ENCODE results near the gene STX7. TPM values are rescaled to one million over a fixed set of nuclear protein-coding genes. Genes with fewer than 3 reads are reported as not detected.

The STX7 gene
- total RNA-seq, 1 donor from 2014 or later: 66.5 TPM

GRCh38 chr6:132484680-132485018 lies 28.3 kb downstream of the STX7 start:
- Mint-ChIP-seq H3K4me3 (ENCODE audit: unreplicated experiment) (no peak overlapping the region), H3K27ac (ENCODE audit: unreplicated experiment) (no peak overlapping the region), H3K36me3 (ENCODE audit: low read depth) (no peaks in the 10 kb centered on the region), H3K4me1 (ENCODE audit: low read depth) (peaks cover 21% of the 10 kb centered on the region), H3K9me3 (ENCODE audit: low read depth) (no peaks in the 10 kb centered on the region), H3K27me3 (ENCODE audit: low read depth) (no peaks in the 10 kb centered on the region)
- no peak for DNase-seq (ENCODE audit: low spot score)
- no peak for TF ChIP-seq CTCF (IDR thresholded peaks at IDR 0.05)

GRCh38 chr6:132483779-132484679 lies 28.9 kb downstream of the STX7 start:
- peak overlapping the region; percentile 10 for H3K27ac Mint-ChIP-seq (ENCODE audit: unreplicated experiment)
- TF ChIP-seq CTCF (IDR thresholded peaks at IDR 0.05): peak; percentile 95
- DNase-seq (ENCODE audit: low spot score): no peak
- no peaks in the 10 kb centered on the region for H3K36me3 Mint-ChIP-seq (ENCODE audit: low read depth)
- H3K9me3 Mint-ChIP-seq (ENCODE audit: low read depth): no peaks in the 10 kb centered on the region
- no peaks in the 10 kb centered on the region for H3K27me3 Mint-ChIP-seq (ENCODE audit: low read depth)
- no peak overlapping the region for H3K4me3 Mint-ChIP-seq (ENCODE audit: unreplicated experiment)
- peaks cover 22% of the 10 kb centered on the region for H3K4me1 Mint-ChIP-seq (ENCODE audit: low read depth)

- Mint-ChIP-seq H3K36me3 (ENCODE audit: low read depth) (no peaks in the 10 kb centered on the region), H3K4me3 (ENCODE audit: unreplicated experiment) (no peak overlapping the region), H3K9me3 (ENCODE audit: low read depth) (no peaks in the 10 kb centered on the region)
Measured at GRCh38 chr6:132482581-132482980, 30.3 kb downstream of the STX7 start.

GRCh38 chr6:132481189-132481588 lies 31.7 kb downstream of the STX7 start:
- Mint-ChIP-seq H3K9me3 (ENCODE audit: low read depth) (no peaks in the 10 kb centered on the region), H3K4me3 (ENCODE audit: unreplicated experiment) (no peak overlapping the region), H3K36me3 (ENCODE audit: low read depth) (no peaks in the 10 kb centered on the region), H3K4me1 (ENCODE audit: low read depth) (peaks cover 34% of the 10 kb centered on the region), H3K27me3 (ENCODE audit: low read depth) (no peaks in the 10 kb centered on the region), H3K27ac (ENCODE audit: unreplicated experiment) (no peak overlapping the region)
- no peak for DNase-seq (ENCODE audit: low spot score)
- TF ChIP-seq CTCF (IDR thresholded peaks at IDR 0.05): no peak

More at GRCh38 chr6:132482581-132482980, 30.3 kb downstream of the STX7 start:
- no peaks in the 10 kb centered on the region for H3K27me3 Mint-ChIP-seq (ENCODE audit: low read depth)
- no peak overlapping the region for H3K27ac Mint-ChIP-seq (ENCODE audit: unreplicated experiment)
- DNase-seq (ENCODE audit: low spot score): no peak
- no peak for TF ChIP-seq CTCF (IDR thresholded peaks at IDR 0.05)
- H3K4me1 Mint-ChIP-seq (ENCODE audit: low read depth): peaks cover 27% of the 10 kb centered on the region

- H3K9me3 Mint-ChIP-seq (ENCODE audit: low read depth): no peaks in the 10 kb centered on the region
- H3K4me3 Mint-ChIP-seq (ENCODE audit: unreplicated experiment): no peak overlapping the region
- no peak for TF ChIP-seq CTCF (IDR thresholded peaks at IDR 0.05)
- no peaks in the 10 kb centered on the region for H3K27me3 Mint-ChIP-seq (ENCODE audit: low read depth)
- no peaks in the 10 kb centered on the region for H3K36me3 Mint-ChIP-seq (ENCODE audit: low read depth)
- DNase-seq (ENCODE audit: low spot score): no peak
- H3K27ac Mint-ChIP-seq (ENCODE audit: unreplicated experiment): no peak overlapping the region
- H3K4me1 Mint-ChIP-seq (ENCODE audit: low read depth): peaks cover 35% of the 10 kb centered on the region
Measured at GRCh38 chr6:132479131-132479530, 33.8 kb downstream of the STX7 start.

All from chondrocyte (in vitro differentiated cells).